T-helper 2 cell treated with Interferon-gamma antibody and Interleukin-4, amounts not matched to agents 100 ng/mL and 5 ng/mL, for 36 hours (primary cell): ENCODE measurements around the gene ATP6V1E1. TPM values are rescaled to one million over a fixed set of nuclear protein-coding genes. Genes with fewer than 3 reads are reported as not detected.
"Not testable (repeated sequence)": the region's sequence is repeated elsewhere in the genome, so short reads cannot be mapped to it uniquely, and the experiment has no call there.

Experiments used
- intact Hi-C: fragments of 100-400 bp; cut with micrococcal nuclease; formaldehyde crosslinking; loops from one replicate; pipeline ENCODE4 v1.15.1; 2023
- total RNA-seq: library from RNA; stranded (reverse); gene quantifications from 2 replicates; pipeline ENCODE4 v1.2.3, GENCODE V29; 2022

The ATP6V1E1 gene
- total RNA-seq, 1 donor from 2014 or later: 89.9 TPM

GRCh38 chr22:17583151-17583550 is 45.4 kb downstream of the ATP6V1E1 start:
- intact Hi-C loops: no loop called here

GRCh38 chr22:17581631-17582030 is 46.9 kb downstream of the ATP6V1E1 start:
- intact Hi-C loops: no loop called here

- intact Hi-C loops: no loop called here
Measured at GRCh38 chr22:17581056-17581455, 47.5 kb downstream of the ATP6V1E1 start.

GRCh38 chr22:17580441-17581031 is 48.0 kb downstream of the ATP6V1E1 start:
- intact Hi-C loops: no loop called here

- intact Hi-C loops: no loop called here
Measured at GRCh38 chr22:17579535-17579981, 49.0 kb downstream of the ATP6V1E1 start.

- intact Hi-C loops: no loop called here
Measured at GRCh38 chr22:17578136-17578754, 50.3 kb downstream of the ATP6V1E1 start.

GRCh38 chr22:17576470-17576869 is 52.1 kb downstream of the ATP6V1E1 start:
- intact Hi-C loops: no loop called here

GRCh38 chr22:17575681-17576080 is 52.9 kb downstream of the ATP6V1E1 start:
- intact Hi-C loops: no loop called here

- intact Hi-C loops: no loop called here
Measured at GRCh38 chr22:17575151-17575550, 53.4 kb downstream of the ATP6V1E1 start.

- intact Hi-C loops: no loop called here
Measured at GRCh38 chr22:17570851-17571631, 57.5 kb downstream of the ATP6V1E1 start.

- intact Hi-C loops: no loop called here
Measured at GRCh38 chr22:17569971-17570511, 58.5 kb downstream of the ATP6V1E1 start.

- intact Hi-C loops: no loop called here
Measured at GRCh38 chr22:17566776-17567175, 61.8 kb downstream of the ATP6V1E1 start.

- intact Hi-C loops: not testable (repeated sequence)
Measured at GRCh38 chr22:17566016-17566687, 62.4 kb downstream of the ATP6V1E1 start.

GRCh38 chr22:17563936-17564391 is 64.6 kb downstream of the ATP6V1E1 start:
- intact Hi-C loops: no loop called here

GRCh38 chr22:17562906-17563870 is 65.4 kb downstream of the ATP6V1E1 start, which contains the start of gene SLC25A18:
TSS of gene SLC25A18 (plus strand) at chr22:17563498. CDS start at chr22:17579945, 16,447 bp downstream.
- intact Hi-C loops: no loop called here

GRCh38 chr22:17559188-17559587 is 69.4 kb downstream of the ATP6V1E1 start:
- intact Hi-C loops: no loop called here

GRCh38 chr22:17554814-17555213 is 73.7 kb downstream of the ATP6V1E1 start:
- intact Hi-C loops: no loop called here

GRCh38 chr22:17552737-17553136 is 75.8 kb downstream of the ATP6V1E1 start:
- intact Hi-C loops: no loop called here

- intact Hi-C loops: no loop called here
Measured at GRCh38 chr22:17549655-17550054, 78.9 kb downstream of the ATP6V1E1 start.

GRCh38 chr22:17549183-17549582 is 79.4 kb downstream of the ATP6V1E1 start:
- intact Hi-C loops: no loop called here
